GM19238 (cell line): ENCODE measurements around the gene ZNF3.

ENCODE experiments used
- DNase-seq: peaks from one replicate; pipeline ENCODE4 v3.0.0; 2011; ENCODE audit warnings: low spot score; ENCODE audit not compliant: insufficient read length

ZNF3 gene

DNA sequence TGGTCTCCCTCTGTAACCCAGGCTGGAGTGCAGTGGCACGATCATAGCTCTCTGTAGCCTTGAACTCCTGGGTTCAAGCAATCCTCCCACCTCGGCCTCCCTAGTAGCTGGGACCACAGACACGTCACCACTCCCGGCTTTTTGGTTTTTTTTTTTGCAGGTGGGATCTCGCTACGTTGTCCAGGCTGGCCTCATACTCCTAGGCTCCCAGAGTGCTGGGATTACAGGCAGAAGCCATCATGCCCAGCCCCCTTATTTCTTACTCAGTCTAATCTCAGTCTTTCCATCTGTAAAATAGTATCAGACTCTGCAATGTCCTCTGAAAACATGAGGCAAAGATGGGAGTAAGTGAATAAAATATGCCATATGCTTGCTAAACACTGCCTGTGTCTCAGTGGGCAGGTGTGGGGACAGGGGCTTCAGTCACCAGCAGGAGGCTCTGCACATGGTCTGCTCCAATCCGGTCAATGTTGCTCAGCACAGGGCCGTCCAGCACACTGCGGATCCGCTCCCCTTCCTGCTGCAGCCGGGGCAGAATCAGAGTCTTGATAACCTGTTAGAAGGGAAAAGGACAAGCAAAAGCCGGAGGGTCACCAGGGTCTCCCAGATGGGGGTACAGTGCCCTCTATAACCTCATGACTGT is 28.1 kb upstream of the ZNF3 start:
- DNase-seq, result no peak

DNA sequence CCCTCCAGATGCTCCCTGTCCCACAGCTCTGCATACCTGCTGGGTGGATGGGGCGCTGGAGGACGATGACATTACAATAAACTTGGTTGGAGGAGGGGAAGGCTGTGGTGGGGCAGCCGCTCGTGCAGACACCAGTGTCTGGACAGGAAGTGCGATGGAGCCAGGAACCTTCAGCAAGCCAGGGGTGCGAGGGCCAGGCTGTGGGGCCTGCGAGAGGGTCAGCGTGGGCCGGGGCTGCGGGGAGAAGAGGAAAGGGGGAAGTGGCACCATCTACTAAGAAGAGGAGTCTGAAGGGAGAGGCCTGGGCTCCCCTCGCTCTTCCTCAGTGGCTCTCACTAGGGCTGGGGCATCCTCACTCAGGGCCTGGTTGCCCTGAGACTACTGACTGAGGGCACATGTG is 26.4 kb upstream of the ZNF3 start:
- DNase-seq, result no peak

DNA sequence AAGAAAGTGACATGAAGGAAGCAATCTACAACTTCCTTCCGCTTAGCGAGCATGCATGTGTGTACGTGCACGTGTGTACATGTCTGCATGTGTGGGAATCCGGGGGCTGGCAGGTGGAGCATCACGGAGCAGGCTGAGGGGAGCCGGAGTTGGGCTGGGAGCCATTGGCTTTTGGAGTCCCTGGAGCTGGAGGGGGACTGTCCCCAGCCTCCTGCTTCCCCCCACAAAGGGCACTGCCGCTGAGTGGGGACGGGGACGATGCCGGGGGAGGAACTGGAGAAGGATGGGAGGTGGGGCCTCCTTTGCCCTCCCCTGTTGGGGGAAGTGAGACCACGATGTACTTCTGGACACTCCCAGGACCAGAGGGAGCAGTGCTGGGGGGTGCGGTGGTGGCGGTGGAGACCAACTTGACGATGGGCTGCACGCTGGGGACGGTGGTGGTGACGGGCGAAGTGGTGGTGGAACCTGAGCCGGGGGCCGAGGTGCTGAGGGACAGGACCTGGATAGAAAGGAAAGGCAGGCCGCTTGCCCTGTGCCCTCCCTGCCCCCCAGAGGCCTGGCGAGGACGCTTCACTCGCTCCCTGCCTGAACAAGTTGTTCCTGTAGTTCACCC is 25.7 kb upstream of the ZNF3 start:
- DNase-seq, result no peak

DNA sequence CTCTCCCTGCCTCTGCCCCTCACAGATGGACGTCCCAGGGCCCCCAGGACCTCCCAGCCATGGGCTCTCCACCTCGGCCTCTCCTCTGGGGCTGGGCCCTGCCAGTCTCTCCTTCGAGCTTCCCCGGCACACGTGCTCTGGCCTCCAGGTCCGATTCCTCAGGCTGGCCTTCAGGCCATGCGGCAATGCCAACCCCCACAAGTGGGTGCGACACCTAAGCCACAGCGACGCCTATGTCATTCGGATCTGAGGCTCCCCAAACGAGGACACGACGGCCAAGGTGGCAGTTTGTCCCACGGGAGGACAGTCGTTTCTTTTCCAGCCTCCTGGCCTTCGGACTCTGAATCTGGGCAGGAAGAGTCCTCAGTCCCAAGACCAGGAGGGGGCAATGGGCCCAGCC is 25.1 kb upstream of the ZNF3 start:
- no peak for DNase-seq

DNA sequence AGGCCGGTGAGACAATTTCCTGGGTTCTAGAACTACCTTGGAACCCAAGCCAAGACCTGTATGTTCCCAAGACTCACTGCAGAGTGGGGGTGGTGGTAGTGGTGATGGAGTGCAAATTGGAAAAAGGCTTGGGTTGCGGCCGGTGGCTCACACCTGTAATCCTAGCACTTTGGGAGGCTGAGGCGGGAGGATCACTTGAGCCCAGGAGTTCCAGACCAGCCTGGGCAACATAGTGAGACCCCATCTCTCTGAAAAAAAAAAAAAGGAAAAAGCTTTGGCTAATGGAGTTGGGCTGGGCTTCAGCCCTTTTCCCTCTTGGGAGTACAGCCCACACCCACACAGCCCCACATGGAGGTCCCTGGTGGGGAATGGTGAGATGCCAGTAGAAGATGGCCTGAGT is 24.0 kb upstream of the ZNF3 start:
- DNase-seq, result no peak

DNA sequence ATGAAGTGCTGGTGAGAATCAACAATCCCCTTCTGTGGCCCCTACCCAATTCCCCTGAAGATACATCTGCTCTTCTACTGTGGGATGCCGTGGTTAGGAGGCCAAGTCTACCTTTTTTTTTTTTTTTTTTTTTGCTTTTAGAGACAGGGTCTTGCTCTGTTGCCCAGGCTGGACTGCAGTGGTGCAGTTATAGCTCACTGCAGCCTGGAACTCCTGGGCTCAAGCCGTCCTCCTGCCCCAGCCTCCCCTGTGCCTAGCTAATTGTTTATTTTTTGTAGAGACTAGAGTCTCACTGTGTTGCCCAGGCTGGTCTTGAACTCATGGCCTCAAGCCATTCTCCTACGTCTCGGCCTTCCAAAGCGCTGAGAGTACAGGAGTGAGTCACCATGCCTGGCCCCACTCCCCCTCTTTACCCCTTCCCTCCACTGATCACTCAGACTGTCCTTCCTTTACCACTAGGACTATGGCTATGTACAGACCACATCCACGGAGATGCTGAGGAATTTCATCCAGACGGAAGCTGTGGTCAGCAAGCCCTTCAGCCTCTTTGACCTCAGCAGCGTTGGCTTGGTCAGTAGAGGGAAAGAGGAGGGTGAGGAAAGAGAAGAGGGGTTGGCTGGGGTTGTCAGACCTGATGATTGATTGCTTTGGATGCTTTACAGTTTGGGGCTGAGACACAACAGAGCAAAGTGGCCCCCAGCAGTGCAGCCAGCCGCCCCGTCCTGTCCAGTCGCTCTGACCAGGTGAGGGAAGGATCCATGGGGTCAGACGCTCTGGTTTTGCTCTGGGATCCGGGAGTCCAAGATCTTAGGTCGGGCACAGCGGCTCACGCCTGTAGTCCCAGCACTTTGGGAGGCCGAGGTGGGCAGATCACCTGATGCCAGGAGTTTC is 21.7 kb upstream of the ZNF3 start:
- no peak for DNase-seq

DNA sequence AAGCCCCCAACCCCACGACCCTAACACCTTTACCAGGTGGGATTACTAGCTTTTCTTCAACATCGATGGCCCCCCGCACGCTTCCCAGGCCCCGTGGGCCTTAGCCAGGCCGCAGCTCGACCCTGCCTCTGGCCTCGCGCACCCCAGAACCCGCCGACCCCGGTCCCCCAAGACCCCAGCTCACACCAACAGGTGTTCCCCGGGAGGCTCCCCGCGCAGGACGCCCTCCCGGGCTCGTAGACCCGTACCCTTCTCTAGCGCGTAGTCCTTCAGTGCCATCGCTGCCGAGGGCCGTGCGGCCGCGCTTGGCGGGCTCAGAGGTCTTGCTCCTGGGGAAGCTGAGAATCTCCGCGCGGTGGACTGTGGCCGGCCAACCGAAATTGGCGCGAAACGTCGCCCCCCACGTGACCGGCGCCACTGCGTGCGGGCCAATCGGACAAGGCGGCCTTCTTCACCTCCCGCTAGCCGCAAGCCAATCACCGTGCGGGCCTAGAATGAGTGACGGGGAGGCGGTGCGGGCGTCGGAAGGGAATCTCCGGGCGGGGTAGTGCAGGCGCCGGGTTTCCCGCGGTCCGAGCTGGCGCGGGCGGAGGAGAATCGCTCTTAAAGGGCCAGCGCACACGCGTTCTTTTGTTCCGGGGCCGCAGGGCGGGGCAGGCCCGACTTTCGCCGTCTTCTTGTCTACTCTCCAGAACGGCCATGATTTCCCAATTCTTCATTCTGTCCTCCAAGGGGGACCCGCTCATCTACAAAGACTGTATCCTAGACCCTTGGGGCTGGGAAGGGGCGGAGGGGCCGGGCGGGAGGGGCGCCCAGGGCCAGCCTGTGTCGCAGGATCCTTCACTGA is 19.7 kb upstream of the ZNF3 start, which contains the start of the genes AP4M1 and MCM7:
TSS of gene AP4M1 (plus strand) at position 628 of the 847 bp plus-strand sequence. CDS start at position 700, 72 bp downstream.
TSS of gene MCM7 (minus strand) at position 382 of the 847 bp plus-strand sequence. CDS start at position 279, 103 bp downstream.
- peak; percentile 96 for DNase-seq

DNA sequence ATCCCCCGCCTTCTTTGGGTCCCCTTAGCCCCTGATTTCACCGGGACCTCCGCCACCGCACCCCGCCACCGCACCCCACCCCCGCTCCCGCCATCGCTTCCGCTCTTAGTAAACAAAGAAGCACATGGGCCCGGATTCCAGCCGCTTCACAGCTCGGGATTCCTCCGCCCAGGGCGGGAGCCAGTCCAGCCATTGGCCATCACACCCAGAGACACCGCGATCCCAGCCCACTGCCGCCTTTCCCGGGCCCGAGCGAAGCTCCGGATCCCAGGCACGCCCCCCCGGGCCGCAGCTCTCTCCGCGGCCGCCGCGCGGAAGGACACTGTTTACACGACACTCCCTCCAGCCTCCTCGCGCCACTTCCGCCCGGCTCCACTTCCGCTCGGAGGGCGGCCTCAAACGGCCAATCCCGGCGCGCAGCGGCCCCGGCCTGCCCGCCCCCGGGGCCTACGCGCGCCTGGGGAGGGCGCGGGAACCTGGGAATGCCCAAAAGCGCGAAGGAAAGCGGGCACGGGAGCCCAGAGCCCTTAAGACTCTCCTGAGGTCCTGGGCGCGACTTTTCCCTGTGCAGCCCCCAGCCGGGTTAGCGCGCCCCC is 19.0 kb upstream of the ZNF3 start:
- DNase-seq, result peak; percentile 94

DNA sequence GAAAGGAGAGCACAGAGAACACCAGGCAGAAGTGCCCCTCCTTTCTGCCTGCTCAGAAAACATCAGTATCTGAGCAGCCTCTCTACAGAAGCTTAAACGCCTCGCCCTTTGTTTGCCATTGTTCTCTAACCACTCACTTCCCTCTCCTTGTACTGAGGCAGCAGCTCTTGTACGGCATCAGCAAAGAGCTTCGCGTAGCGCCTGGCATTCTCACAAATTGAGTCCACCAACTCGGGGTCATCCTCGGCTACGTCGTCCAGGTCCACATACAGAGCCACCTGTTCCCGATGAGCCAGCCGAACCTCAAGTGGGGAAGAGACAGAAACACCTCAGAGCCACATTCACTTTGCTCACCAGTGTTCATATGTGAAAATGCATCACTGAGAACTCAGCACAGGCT is 17.9 kb upstream of the ZNF3 start:
- DNase-seq, result no peak

DNA sequence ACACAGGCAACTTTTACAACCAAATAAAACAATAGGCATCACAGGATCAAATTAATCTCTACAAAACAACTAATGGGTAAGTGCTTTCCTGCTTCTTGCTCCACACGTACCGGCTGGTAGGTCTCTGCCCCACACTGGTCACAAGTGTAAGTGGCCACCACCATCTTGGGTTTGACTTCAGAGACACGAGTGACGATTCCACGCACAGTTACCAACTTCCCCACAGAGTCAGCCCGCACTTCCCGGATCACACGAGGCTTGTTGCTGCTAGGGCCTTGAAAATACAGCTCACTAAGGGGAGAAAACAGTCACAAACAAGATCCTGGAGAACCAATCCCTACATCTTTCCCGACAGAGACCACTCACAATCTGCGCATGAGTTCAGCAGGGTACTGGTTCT is 17.4 kb upstream of the ZNF3 start:
- DNase-seq, result no peak

DNA sequence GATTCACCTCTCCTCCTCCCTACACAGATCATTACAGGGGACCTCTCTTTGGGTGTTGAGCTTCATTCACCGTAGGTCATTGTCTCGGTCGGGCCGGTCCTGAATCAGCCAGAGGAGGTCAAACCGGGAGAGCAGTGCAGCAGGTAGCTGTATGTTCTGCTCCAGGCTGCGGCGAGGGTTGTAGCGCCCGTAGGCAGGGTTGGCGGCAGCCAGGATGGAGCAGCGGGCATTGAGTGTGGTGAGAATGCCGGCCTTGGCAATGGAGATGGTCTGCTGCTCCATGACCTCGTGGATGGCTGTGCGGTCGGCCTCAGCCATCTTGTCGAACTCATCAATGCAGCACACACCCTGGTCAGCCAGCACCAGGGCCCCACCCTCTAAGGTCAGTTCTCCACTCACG is 14.2 kb upstream of the ZNF3 start:
- no peak for DNase-seq

DNA sequence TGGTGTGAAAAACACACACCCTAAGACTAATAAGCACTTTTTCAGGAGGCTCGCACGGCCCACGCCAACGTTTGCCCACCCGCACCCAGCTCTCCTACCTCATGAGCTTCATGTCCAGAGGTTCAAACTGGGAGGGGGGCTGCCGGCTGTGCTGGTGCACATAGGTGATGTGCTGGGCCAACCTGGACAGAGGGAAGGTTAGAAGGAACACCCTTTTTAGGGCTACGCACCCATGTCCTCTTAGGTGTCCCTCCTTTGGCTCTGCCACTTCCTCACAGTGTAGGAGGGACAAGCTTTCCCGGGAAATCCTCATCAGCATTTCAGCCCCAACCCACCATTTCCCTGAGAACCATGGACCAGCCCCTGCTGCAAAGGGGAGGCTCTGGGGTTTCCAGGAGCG is 13.8 kb upstream of the ZNF3 start:
- no peak for DNase-seq

DNA sequence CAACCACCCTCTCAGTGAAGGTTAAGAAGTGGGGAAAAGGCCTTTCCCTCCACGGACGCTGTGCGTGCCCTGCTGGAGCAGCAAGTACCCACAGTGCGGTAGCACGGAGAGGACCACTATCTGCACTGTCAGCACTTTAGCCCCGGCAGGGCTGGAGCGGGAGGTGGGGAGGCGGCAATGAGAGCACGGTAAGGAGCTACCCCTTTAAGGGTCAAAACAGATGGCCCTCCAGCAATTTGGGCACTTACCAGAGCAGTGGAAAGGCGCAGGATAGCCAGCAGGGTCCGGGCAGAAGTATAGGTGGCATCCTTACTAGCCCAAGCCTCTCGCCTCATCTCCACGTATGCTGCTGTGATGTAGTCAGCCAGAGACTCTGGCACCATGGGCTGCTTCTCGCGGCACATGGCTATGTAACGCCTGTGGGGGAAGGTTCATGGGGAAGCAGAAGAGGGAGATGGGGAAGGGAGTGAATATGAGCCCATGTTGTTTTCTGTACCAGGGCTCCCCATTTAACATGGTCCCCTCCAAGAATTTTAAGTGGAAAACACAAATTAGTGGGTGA is 12.5 kb upstream of the ZNF3 start:
- DNase-seq, result no peak

DNA sequence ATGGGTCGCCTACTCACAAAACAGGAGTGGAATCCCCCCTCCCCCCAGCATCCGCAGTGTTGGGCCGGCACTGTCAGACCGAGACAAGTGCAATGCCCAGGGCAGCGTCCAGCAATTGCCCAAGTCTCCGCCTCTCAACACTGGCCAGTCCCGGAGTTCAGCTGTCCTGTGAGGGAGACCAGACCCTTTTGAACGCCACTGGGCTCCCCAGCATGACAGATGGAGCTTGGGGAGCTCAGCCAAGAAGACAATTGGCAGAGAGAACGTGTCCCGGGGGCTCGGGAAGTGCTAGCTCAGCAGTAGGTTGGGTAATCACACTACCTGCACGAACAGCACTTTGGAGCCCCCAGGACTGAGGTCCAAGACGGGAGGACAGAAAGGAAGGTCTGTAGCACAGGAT is 12.0 kb upstream of the ZNF3 start:
- DNase-seq, result no peak

DNA sequence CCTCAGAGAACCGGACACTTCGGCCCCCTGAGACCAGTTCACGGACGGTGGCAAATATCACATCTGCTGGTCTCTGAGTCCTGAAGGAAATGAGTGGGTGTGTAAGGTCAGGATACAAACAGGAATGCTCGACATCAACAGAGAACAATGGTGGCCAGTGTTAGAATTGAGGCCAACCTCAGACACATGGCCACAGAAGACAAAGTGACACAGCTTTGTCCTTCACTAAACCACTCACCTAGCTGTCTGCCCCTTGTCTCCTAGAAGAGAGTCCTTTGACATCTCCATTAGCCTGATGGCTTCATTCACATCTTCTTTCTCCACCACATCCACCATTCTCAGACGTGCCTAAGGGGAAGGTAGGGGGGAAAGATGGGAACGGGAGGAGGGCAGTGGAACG is 11.5 kb upstream of the ZNF3 start:
- no peak for DNase-seq

DNA sequence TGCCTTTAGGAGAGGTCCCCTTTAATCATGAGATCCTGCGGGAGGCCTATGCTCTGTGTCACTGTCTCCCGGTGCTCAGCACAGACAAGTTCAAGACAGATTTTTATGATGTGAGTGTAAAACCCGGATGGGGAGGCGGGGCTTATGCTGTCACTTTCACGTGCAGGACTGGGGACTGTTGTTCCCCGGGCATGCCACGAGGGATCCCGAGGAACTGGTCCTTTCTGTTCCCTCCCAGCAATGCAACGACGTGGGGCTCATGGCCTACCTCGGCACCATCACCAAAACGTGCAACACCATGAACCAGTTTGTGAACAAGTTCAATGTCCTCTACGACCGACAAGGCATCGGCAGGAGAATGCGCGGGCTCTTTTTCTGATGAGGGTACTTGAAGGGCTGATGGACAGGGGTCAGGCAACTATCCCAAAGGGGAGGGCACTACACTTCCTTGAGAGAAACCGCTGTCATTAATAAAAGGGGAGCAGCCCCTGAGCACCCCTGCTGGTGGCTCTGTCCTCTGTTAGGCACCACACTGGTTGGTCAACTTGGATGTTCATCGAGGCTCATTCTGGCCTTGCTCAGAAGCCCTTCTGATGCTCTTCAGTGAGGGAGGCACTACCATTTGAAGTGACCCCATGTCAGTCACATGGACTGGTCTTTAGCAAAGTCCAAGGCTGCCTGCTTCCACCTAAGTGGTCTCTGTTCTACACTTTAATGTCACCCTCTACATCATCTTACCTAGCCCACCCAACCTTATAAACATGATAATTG is 10.1 kb upstream of the ZNF3 start:
- DNase-seq, result no peak

DNA sequence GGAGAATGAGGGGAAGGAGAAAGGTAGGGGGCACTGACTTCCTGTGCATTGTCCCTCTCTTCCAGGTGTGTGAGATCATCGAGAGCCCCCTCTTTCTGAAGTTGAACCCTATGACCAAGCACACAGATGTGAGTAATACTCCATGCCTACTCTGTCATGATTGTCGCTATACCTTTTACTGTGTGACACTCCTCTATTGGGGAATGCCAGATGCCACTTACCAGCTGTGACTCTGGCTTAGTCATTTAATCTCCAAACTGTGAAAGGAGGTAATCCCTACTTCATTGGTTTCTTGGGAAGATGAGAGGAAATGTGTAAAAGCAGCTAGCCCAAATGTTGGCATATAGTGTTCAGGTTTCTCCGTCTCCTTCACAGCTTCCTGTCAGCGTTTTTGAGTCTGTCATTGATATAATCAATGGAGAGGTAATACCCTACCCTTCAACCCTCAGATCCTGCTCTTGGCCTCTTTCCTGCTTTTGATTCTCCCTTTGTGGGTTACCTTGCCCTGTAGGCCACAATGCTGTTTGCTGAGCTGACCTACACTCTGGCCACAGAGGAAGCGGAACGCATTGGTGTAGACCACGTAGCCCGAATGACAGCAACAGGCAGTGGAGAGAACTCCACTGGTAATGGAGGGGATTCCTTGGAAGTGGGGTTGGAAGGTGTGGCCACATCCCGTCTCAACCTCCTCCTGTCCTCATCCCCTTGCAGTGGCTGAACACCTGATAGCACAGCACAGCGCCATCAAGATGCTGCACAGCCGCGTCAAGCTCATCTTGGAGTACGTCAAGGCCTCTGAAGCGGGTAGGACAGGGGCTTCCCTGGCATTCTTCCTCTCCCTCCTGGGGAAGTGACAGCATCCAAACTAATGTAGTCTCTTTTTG is 9.2 kb upstream of the ZNF3 start:
- DNase-seq, result no peak

DNA sequence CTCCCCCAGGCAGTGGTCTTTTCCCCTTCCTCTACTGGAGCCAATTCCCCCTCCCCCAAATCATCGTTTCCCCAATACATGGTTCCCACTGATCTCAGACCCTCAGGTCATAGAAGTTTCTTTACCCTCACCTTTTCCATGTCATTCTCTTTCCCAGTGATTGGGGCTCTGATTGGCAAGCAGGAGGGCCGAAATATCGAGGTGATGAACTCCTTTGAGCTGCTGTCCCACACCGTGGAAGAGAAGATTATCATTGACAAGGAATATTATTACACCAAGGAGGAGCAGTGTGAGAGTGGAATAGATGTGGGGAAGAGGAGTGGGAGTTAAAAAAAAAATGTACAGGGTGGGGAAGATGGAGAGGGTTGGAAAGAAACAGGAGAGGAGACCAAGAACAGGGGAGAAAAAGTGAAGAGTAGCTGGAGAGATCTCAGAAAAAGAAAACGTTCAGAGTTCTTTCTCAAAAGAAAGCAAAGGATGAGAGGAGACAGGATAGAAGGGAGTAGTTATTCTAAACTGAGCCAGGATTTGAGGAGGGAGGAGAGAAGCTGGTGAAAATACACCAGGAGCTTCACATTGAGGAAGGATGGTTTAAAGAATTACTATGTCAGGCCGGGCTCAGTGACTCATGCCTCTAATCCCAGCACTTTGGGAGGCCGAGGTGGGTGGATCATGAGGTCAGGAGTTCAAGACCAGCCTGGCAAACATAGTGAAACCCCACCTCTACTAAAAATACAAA is 8.1 kb upstream of the ZNF3 start:
- no peak for DNase-seq
